ENCODE measurements around the gene SLC12A2. TPM values are rescaled to one million over a fixed set of nuclear protein-coding genes. Genes with fewer than 3 reads are reported as not detected.

The SLC12A2 gene
- total and polyA plus RNA-seq, 2 experiments from 2014 or later: 8.1 to 21.3 TPM

DNA sequence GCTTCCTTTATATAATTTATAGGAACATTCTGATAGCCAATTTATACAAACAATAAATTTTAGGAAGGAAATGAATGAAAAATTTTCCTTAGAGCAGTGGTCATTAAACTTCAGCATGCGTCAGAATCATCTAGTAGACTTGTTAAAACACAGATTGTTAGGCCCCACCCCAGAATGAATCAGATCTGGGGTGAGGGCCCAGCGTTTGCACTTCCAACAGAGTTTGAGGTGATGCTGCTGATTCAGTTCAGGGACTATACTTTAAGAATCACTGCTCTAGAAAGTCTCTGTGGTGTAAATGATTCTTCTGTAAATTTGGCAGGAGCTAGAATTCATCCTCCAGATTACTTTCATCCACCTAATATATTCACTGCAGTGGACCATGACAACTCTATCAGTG lies 80.4 kb downstream of the SLC12A2 start:
- ATAC-seq (no peak), DNase-seq (ENCODE audit: low spot score) (no peak)
- Mint-ChIP-seq H3K4me1 (no peaks in the 10 kb centered on the region), H3K27me3 (ENCODE audit: insufficient read depth, low read depth, poor library complexity) (no peaks in the 10 kb centered on the region), H3K9me3 (no peaks in the 10 kb centered on the region), H3K4me3 (no peak overlapping the region), H3K36me3 (ENCODE audit: low read depth) (peaks cover 22% of the 10 kb centered on the region; the same call in 2 of the 3 replicates), H3K27ac (no peak overlapping the region)
- Histone ChIP-seq H3K79me2 (replicated peaks; ENCODE audit: insufficient read depth) (no peaks in the 10 kb centered on the region), H3K4me1 (ENCODE audit: insufficient read depth) (no peaks in the 10 kb centered on the region), H3K36me3 (ENCODE audit: insufficient read depth) (no peaks in the 10 kb centered on the region; the same call in 1 of the 2 replicates), H3K4me2 (no peak overlapping the region), H3F3A (replicated peaks; ENCODE audit: low read depth) (no peaks in the 10 kb centered on the region), H3K9me2 (ENCODE audit: insufficient read depth) (no peaks in the 10 kb centered on the region), H2AFZ (no peak overlapping the region), H4K20me1 (replicated peaks; ENCODE audit: insufficient read depth) (no peaks in the 10 kb centered on the region), H3K27me3 (ENCODE audit: insufficient read depth) (no peaks in the 10 kb centered on the region), H3K4me3 (no peak overlapping the region), H3K27ac (ENCODE audit: low read depth) (no peak overlapping the region)
- TF ChIP-seq STAT1 (IDR thresholded peaks at IDR 0.05; ENCODE audit: unreplicated experiment) (no peak), EZH2phosphoT487 (IDR thresholded peaks at IDR 0.05; ENCODE audit: unreplicated experiment) (no peak), ZNF114 (CRISPR knock-in tag; IDR thresholded peaks at IDR 0.05) (no peak), CREB1 (CRISPR knock-in tag; IDR thresholded peaks at IDR 0.05; ENCODE audit: low read depth) (no peak)

DNA sequence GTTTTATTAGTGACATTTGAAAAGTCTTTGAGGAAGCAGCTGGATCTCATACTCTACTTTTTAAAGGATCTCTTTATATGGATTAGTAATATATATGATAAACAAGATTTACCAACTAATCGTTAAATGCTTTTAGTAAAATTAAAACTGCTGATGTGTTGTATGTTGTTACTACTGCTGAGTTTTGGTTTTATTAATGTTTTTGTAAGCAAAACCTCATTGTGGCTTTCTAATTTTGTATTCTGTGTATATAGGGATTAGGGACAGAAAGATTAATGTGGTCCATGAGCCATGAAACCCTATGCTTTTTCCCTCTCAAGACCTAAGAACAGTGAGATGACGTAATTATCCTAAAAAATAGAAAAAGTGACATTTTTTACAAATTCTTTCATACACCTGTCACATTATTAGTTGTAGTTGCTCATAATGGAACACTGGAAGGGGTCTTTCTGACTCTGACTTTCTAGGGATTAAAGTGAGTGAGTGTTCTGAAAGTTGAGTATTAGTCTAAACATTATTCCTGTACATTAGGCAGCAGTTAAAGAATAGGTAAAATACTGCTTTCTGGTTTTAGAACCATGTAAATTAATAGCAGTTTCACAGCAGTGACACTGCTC lies 85.9 kb downstream of the SLC12A2 start:
- Histone ChIP-seq H3K79me2 (replicated peaks; ENCODE audit: insufficient read depth) (no peaks in the 10 kb centered on the region), H3K4me3 (no peak overlapping the region), H4K20me1 (replicated peaks; ENCODE audit: insufficient read depth) (no peaks in the 10 kb centered on the region), H2AFZ (no peak overlapping the region), H3K27me3 (ENCODE audit: insufficient read depth) (no peaks in the 10 kb centered on the region), H3K9me2 (ENCODE audit: insufficient read depth) (no peaks in the 10 kb centered on the region), H3K4me2 (no peak overlapping the region), H3K4me1 (ENCODE audit: insufficient read depth) (no peaks in the 10 kb centered on the region), H3K36me3 (ENCODE audit: insufficient read depth) (no peaks in the 10 kb centered on the region), H3F3A (replicated peaks; ENCODE audit: low read depth) (no peaks in the 10 kb centered on the region), H3K27ac (ENCODE audit: low read depth) (no peak overlapping the region)
- no peaks in the 10 kb centered on the region for H3K9me3 Mint-ChIP-seq
- H3K4me3 Mint-ChIP-seq: no peak overlapping the region
- H3K27me3 Mint-ChIP-seq (ENCODE audit: insufficient read depth, low read depth, poor library complexity): no peaks in the 10 kb centered on the region
- TF ChIP-seq EZH2phosphoT487 (IDR thresholded peaks at IDR 0.05; ENCODE audit: unreplicated experiment) (no peak), CREB1 (CRISPR knock-in tag; IDR thresholded peaks at IDR 0.05; ENCODE audit: low read depth) (no peak), JUNB (IDR thresholded peaks at IDR 0.05; ENCODE audit: unreplicated experiment) (no peak), EZH2 (IDR thresholded peaks at IDR 0.05; ENCODE audit: low read depth, unreplicated experiment) (no peak), POLR2AphosphoS5 (IDR thresholded peaks at IDR 0.05; ENCODE audit: low read depth) (no peak)
- H3K4me1 Mint-ChIP-seq: no peaks in the 10 kb centered on the region
- H3K36me3 Mint-ChIP-seq (ENCODE audit: low read depth): peaks cover 5% of the 10 kb centered on the region; the same call in 2 of the 3 replicates
- no peak for DNase-seq (ENCODE audit: low spot score)
- no peak overlapping the region for H3K27ac Mint-ChIP-seq
- ATAC-seq: no peak

DNA sequence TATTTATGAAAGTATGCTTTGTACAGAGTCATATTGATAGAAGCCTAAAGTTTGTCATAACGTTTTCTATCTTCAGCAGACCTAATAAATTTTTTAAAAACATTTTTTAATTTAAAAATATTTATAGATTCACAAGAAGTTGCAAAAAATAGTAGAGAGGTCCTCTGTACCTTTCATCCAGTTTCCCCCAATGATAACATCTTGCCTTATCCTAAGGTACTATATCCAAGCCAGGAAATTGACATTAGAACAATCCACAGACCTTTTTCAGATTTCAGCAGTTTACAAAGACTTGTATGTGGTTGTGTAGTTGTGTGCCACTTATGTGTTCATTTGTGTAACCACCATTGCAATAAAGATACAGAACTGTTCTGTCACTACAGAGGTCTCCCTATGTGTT lies 88.5 kb downstream of the SLC12A2 start:
- Mint-ChIP-seq H3K27ac (no peak overlapping the region), H3K9me3 (no peaks in the 10 kb centered on the region), H3K4me3 (no peak overlapping the region), H3K4me1 (no peaks in the 10 kb centered on the region), H3K36me3 (ENCODE audit: low read depth) (peaks cover 5% of the 10 kb centered on the region; the same call in 2 of the 3 replicates), H3K27me3 (ENCODE audit: insufficient read depth, low read depth, poor library complexity) (no peaks in the 10 kb centered on the region)
- H3K27ac ChIP-seq (ENCODE audit: low read depth): no peak overlapping the region
- no peaks in the 10 kb centered on the region for H3K9me2 ChIP-seq (ENCODE audit: insufficient read depth)
- H3K4me3 ChIP-seq: no peak overlapping the region
- H3K4me1 ChIP-seq (ENCODE audit: insufficient read depth): no peaks in the 10 kb centered on the region
- H3K36me3 ChIP-seq (ENCODE audit: insufficient read depth): no peaks in the 10 kb centered on the region
- no peak overlapping the region for H3K4me2 ChIP-seq
- no peaks in the 10 kb centered on the region for H3K27me3 ChIP-seq (ENCODE audit: insufficient read depth)
- no peak for DNase-seq (ENCODE audit: low spot score)
- H2AFZ ChIP-seq: no peak overlapping the region
- no peak for ATAC-seq
- H3F3A ChIP-seq (replicated peaks; ENCODE audit: low read depth): no peaks in the 10 kb centered on the region
- H3K79me2 ChIP-seq (replicated peaks; ENCODE audit: insufficient read depth): no peaks in the 10 kb centered on the region
- H4K20me1 ChIP-seq (replicated peaks; ENCODE audit: insufficient read depth): no peaks in the 10 kb centered on the region
- no peak for TF ChIP-seq JUNB (IDR thresholded peaks at IDR 0.05; ENCODE audit: unreplicated experiment)
- no peak for TF ChIP-seq ZNF114 (CRISPR knock-in tag; IDR thresholded peaks at IDR 0.05)
- TF ChIP-seq ZNF331 (CRISPR knock-in tag; IDR thresholded peaks at IDR 0.05; ENCODE audit: low read depth): no peak
- TF ChIP-seq, protein P1, sequence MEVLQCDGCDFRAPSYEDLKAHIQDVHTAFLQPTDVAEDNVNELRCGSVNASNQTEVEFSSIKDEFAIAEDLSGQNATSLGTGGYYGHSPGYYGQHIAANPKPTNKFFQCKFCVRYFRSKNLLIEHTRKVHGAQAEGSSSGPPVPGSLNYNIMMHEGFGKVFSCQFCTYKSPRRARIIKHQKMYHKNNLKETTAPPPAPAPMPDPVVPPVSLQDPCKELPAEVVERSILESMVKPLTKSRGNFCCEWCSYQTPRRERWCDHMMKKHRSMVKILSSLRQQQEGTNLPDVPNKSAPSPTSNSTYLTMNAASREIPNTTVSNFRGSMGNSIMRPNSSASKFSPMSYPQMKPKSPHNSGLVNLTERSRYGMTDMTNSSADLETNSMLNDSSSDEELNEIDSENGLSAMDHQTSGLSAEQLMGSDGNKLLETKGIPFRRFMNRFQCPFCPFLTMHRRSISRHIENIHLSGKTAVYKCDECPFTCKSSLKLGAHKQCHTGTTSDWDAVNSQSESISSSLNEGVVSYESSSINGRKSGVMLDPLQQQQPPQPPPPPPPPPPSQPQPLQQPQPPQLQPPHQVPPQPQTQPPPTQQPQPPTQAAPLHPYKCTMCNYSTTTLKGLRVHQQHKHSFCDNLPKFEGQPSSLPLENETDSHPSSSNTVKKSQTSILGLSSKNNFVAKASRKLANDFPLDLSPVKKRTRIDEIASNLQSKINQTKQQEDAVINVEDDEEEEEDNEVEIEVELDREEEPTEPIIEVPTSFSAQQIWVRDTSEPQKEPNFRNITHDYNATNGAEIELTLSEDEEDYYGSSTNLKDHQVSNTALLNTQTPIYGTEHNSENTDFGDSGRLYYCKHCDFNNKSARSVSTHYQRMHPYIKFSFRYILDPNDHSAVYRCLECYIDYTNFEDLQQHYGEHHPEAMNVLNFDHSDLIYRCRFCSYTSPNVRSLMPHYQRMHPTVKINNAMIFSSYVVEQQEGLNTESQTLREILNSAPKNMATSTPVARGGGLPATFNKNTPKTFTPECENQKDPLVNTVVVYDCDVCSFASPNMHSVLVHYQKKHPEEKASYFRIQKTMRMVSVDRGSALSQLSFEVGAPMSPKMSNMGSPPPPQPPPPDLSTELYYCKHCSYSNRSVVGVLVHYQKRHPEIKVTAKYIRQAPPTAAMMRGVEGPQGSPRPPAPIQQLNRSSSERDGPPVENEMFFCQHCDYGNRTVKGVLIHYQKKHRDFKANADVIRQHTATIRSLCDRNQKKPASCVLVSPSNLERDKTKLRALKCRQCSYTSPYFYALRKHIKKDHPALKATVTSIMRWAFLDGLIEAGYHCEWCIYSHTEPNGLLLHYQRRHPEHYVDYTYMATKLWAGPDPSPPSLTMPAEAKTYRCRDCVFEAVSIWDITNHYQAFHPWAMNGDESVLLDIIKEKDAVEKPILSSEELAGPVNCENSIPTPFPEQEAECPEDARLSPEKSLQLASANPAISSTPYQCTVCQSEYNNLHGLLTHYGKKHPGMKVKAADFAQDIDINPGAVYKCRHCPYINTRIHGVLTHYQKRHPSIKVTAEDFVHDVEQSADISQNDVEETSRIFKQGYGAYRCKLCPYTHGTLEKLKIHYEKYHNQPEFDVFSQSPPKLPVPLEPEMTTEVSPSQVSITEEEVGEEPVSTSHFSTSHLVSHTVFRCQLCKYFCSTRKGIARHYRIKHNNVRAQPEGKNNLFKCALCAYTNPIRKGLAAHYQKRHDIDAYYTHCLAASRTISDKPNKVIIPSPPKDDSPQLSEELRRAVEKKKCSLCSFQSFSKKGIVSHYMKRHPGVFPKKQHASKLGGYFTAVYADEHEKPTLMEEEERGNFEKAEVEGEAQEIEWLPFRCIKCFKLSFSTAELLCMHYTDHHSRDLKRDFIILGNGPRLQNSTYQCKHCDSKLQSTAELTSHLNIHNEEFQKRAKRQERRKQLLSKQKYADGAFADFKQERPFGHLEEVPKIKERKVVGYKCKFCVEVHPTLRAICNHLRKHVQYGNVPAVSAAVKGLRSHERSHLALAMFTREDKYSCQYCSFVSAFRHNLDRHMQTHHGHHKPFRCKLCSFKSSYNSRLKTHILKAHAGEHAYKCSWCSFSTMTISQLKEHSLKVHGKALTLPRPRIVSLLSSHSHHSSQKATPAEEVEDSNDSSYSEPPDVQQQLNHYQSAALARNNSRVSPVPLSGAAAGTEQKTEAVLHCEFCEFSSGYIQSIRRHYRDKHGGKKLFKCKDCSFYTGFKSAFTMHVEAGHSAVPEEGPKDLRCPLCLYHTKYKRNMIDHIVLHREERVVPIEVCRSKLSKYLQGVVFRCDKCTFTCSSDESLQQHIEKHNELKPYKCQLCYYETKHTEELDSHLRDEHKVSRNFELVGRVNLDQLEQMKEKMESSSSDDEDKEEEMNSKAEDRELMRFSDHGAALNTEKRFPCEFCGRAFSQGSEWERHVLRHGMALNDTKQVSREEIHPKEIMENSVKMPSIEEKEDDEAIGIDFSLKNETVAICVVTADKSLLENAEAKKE (CRISPR knock-in tag; IDR thresholded peaks at IDR 0.05): no peak
- no peak for TF ChIP-seq STAT1 (IDR thresholded peaks at IDR 0.05; ENCODE audit: unreplicated experiment)
- no peak for TF ChIP-seq EZH2phosphoT487 (IDR thresholded peaks at IDR 0.05; ENCODE audit: unreplicated experiment)

Measured in GM23338 (cell line).